ENCODE measurements around the gene DNAJC30.

- no peak for TF ChIP-seq POLR2AphosphoS5 (IDR thresholded peaks at IDR 0.05; ENCODE audit: low read depth, low read length)
- TF ChIP-seq POLR2A (IDR thresholded peaks at IDR 0.05; ENCODE audit: low read depth, low read length): no peak
- TF ChIP-seq TAF1 (IDR thresholded peaks at IDR 0.05; ENCODE audit: borderline replicate concordance, low read depth, low read length): no peak
Observed at GRCh38 chr7:73723813-73724212, 40.6 kb upstream of the DNAJC30 start.
